Measurements from ENCODE around the gene GSX1.

DNA sequence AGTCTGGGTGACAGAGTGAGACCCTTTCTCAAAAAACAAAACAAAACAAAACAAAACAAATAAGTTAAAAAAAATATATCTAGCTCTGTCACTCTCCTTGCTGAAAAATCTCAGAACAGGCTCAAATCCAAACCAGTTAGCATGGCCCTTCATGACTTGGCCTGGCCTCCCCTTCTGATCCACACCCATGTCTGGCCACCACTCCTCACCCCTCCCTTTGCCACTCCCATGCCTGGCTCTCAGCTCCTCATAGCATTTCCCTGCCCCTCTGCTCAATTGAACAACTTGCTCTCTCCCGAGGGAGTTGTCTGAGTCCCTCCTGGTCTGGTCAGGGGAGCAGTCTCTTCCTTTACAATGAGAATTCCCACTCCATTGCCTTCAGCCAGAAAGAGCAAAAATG lies 4.0 kb upstream of the GSX1 start:
- TF ChIP-seq, protein P1, sequence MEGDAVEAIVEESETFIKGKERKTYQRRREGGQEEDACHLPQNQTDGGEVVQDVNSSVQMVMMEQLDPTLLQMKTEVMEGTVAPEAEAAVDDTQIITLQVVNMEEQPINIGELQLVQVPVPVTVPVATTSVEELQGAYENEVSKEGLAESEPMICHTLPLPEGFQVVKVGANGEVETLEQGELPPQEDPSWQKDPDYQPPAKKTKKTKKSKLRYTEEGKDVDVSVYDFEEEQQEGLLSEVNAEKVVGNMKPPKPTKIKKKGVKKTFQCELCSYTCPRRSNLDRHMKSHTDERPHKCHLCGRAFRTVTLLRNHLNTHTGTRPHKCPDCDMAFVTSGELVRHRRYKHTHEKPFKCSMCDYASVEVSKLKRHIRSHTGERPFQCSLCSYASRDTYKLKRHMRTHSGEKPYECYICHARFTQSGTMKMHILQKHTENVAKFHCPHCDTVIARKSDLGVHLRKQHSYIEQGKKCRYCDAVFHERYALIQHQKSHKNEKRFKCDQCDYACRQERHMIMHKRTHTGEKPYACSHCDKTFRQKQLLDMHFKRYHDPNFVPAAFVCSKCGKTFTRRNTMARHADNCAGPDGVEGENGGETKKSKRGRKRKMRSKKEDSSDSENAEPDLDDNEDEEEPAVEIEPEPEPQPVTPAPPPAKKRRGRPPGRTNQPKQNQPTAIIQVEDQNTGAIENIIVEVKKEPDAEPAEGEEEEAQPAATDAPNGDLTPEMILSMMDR (IDR thresholded peaks at IDR 0.05 in 2 of 3, conservative IDR thresholded peaks at IDR 0.05 in 1 of 3; ENCODE audit: borderline replicate concordance in 1 of 3, insufficient read depth in 1 of 3, low read depth in 2 of 3, low read length in 2 of 3): no peak
- TF ChIP-seq SP1 (IDR thresholded peaks at IDR 0.05; ENCODE audit: low read depth) (no peak), POLR2A (IDR thresholded peaks at IDR 0.05; ENCODE audit: borderline replicate concordance, extremely low read depth, insufficient read depth, insufficient read length) (no peak), JUND (IDR thresholded peaks at IDR 0.05) (no peak), EZH2 (IDR thresholded peaks at IDR 0.05) (no peak), EZH2phosphoT487 (IDR thresholded peaks at IDR 0.05; ENCODE audit: borderline replicate concordance) (no peak)
- TF ChIP-seq, protein P2, sequence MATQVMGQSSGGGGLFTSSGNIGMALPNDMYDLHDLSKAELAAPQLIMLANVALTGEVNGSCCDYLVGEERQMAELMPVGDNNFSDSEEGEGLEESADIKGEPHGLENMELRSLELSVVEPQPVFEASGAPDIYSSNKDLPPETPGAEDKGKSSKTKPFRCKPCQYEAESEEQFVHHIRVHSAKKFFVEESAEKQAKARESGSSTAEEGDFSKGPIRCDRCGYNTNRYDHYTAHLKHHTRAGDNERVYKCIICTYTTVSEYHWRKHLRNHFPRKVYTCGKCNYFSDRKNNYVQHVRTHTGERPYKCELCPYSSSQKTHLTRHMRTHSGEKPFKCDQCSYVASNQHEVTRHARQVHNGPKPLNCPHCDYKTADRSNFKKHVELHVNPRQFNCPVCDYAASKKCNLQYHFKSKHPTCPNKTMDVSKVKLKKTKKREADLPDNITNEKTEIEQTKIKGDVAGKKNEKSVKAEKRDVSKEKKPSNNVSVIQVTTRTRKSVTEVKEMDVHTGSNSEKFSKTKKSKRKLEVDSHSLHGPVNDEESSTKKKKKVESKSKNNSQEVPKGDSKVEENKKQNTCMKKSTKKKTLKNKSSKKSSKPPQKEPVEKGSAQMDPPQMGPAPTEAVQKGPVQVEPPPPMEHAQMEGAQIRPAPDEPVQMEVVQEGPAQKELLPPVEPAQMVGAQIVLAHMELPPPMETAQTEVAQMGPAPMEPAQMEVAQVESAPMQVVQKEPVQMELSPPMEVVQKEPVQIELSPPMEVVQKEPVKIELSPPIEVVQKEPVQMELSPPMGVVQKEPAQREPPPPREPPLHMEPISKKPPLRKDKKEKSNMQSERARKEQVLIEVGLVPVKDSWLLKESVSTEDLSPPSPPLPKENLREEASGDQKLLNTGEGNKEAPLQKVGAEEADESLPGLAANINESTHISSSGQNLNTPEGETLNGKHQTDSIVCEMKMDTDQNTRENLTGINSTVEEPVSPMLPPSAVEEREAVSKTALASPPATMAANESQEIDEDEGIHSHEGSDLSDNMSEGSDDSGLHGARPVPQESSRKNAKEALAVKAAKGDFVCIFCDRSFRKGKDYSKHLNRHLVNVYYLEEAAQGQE (IDR thresholded peaks at IDR 0.05; ENCODE audit: low read depth): no peak
- TF ChIP-seq, protein P3, sequence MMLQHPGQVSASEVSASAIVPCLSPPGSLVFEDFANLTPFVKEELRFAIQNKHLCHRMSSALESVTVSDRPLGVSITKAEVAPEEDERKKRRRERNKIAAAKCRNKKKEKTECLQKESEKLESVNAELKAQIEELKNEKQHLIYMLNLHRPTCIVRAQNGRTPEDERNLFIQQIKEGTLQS (IDR thresholded peaks at IDR 0.05): no peak
